H1 (cell line): ENCODE measurements around the gene MLANA. TPM values are rescaled to one million over a fixed set of nuclear protein-coding genes. Genes with fewer than 3 reads are reported as not detected.

Experiments
- CTCF ChIA-PET: fragments of 300-600 bp; sonication (Branson Sonifier 250); formaldehyde crosslinking; loops from one replicate; lab custom pipeline; 2021; ENCODE audit not compliant: partially characterized antibody; lab: Charles Lee
- POLR2A ChIA-PET: fragments of 300-600 bp; sonication (Branson Sonifier 250); formaldehyde crosslinking; loops from one replicate; lab custom pipeline; 2021; ENCODE audit warnings: inconsistent platforms; ENCODE audit not compliant: partially characterized antibody; lab: Charles Lee
- DNase-seq, 2 experiments: peaks; one replicate each; pipeline versions ENCODE4 v3.0.0 to v3.0.0-alpha.2; 2010 to 2022; ENCODE audit warnings: low spot score in 2 of 2, low read depth in 1 of 2, mixed read lengths in 1 of 2
- FAIRE-seq: peaks from 2 replicates; lab custom pipeline; 2011; peaks lifted over from hg19 to GRCh38; lab: Jason Lieb, UNC
- H2AFZ ChIP-seq: 2 replicates; pipeline ENCODE4 v1.8.1; 2012; ENCODE audit warnings: low read length, inconsistent platforms
- H2AK5ac ChIP-seq: 2 replicates; pipeline ENCODE4 v1.6.1; 2013; ENCODE audit warnings: low read depth, low read length
- H2BK120ac ChIP-seq: replicated peaks from 2 replicates; pipeline ENCODE3; 2013; ENCODE audit warnings: low read depth, low read length, inconsistent platforms
- H2BK12ac ChIP-seq: 2 replicates; pipeline ENCODE4 v1.6.1; 2013; ENCODE audit warnings: low read depth, low read length
- H2BK15ac ChIP-seq: 2 replicates; pipeline ENCODE4 v1.6.1; 2013; ENCODE audit warnings: low read length
- H2BK20ac ChIP-seq: 2 replicates; pipeline ENCODE4 v1.6.1; 2013; ENCODE audit warnings: low read length
- H2BK5ac ChIP-seq: 2 replicates; pipeline ENCODE4 v1.6.1; 2013; ENCODE audit warnings: low read depth, low read length
- H3K14ac ChIP-seq: 2 replicates; pipeline ENCODE4 v1.6.1; 2013; ENCODE audit warnings: inconsistent platforms; ENCODE audit not compliant: insufficient read length
- H3K18ac ChIP-seq: 2 replicates; pipeline ENCODE4 v1.6.1; 2013; ENCODE audit warnings: low read length; ENCODE audit errors: extremely low read depth
- H3K23ac ChIP-seq: 2 replicates; pipeline ENCODE4 v1.6.1; 2013; ENCODE audit warnings: inconsistent platforms; ENCODE audit not compliant: insufficient read length
- H3K23me2 ChIP-seq: 2 replicates; pipeline ENCODE4 v1.6.1; 2013; ENCODE audit warnings: low read depth, low read length
- H3K27ac ChIP-seq: 2 replicates; pipeline ENCODE4 v1.6.1; 2011; ENCODE audit warnings: low read depth, low read length, inconsistent platforms
- H3K27me3 ChIP-seq, 4 experiments: replicated peaks in 1 of 4; 1 replicate in 1 of 4; 2 replicates in 3 of 4; pipeline versions ENCODE4 v1.6.1 to v1.8.1; 2011 to 2013; ENCODE audit warnings: low read length in 3 of 4, mild to moderate bottlenecking in 3 of 4, inconsistent platforms in 2 of 4, mixed read lengths in 2 of 4, moderate library complexity in 1 of 4; ENCODE audit not compliant: control insufficient read depth in 3 of 4, insufficient read depth in 3 of 4; ENCODE audit errors: extremely low read depth in 1 of 4
- H3K36me3 ChIP-seq, 4 experiments: 2 replicates each; pipeline versions ENCODE4 v1.6.1 to v1.8.1; 2011 to 2013; ENCODE audit warnings: mild to moderate bottlenecking in 4 of 4, low read length in 3 of 4, moderate library complexity in 2 of 4, control low read depth in 1 of 4, inconsistent platforms in 1 of 4; ENCODE audit not compliant: insufficient read depth in 4 of 4, control insufficient read depth in 2 of 4
- H3K4ac ChIP-seq: replicated peaks from 2 replicates; pipeline ENCODE3; 2013; ENCODE audit warnings: low read length, low read depth, mixed read lengths, inconsistent platforms; ENCODE audit not compliant: insufficient read length
- H3K4me1 ChIP-seq, 4 experiments: replicated peaks in 1 of 4; 1 replicate in 1 of 4; 2 replicates in 3 of 4; pipeline versions ENCODE4 v1.6.1 to v1.8.1; 2011 to 2013; ENCODE audit warnings: low read length in 3 of 4, inconsistent platforms in 2 of 4, mixed read lengths in 1 of 4; ENCODE audit not compliant: insufficient read depth in 4 of 4, control insufficient read depth in 3 of 4
- H3K4me2 ChIP-seq, 2 experiments: 2 replicates each; pipeline versions ENCODE4 v1.6.1 to v1.8.1; 2011 to 2013; ENCODE audit warnings: low read depth in 2 of 2, low read length in 2 of 2, control low read depth in 1 of 2, inconsistent platforms in 1 of 2, mild to moderate bottlenecking in 1 of 2; ENCODE audit not compliant: insufficient read depth in 1 of 2
- H3K4me3 ChIP-seq, 4 experiments: fragments of 200-600, 300-600 bp in 1 of 4; sonication (generic), shearing (Covaris generic), sonication (Bioruptor Twin) in 1 of 4; 2 replicates each; pipeline versions ENCODE4 v1.5.1 to v1.8.1; 2011 to 2016; ENCODE audit warnings: low read length in 4 of 4, low read depth in 3 of 4, control low read depth in 2 of 4, inconsistent platforms in 2 of 4, mild to moderate bottlenecking in 2 of 4, mixed read lengths in 1 of 4, moderate library complexity in 1 of 4; ENCODE audit not compliant: insufficient read depth in 2 of 4; ENCODE audit errors: extremely low read depth in 1 of 4
- H3K56ac ChIP-seq: replicated peaks from 2 replicates; pipeline ENCODE3; 2013; ENCODE audit warnings: low read depth, mild to moderate bottlenecking, mixed read lengths, low read length, inconsistent platforms; ENCODE audit not compliant: insufficient read length
- H3K79me1 ChIP-seq: 2 replicates; pipeline ENCODE4 v1.6.1; 2013; ENCODE audit warnings: low read depth, low read length, control low read depth
- H3K79me2 ChIP-seq, 2 experiments: 2 replicates each; pipeline versions ENCODE4 v1.6.1 to v1.8.1; 2012 to 2013; ENCODE audit warnings: low read length in 2 of 2, mild to moderate bottlenecking in 2 of 2, inconsistent platforms in 1 of 2; ENCODE audit not compliant: insufficient read depth in 2 of 2, control insufficient read depth in 1 of 2
- H3K9ac ChIP-seq, 4 experiments: replicated peaks in 1 of 4; 1 replicate in 1 of 4; 2 replicates in 3 of 4; pipeline versions ENCODE4 v1.6.1 to v1.8.1; 2011 to 2013; ENCODE audit warnings: low read depth in 3 of 4, low read length in 3 of 4, control low read depth in 2 of 4, mild to moderate bottlenecking in 2 of 4, moderate library complexity in 2 of 4, inconsistent platforms in 1 of 4; ENCODE audit errors: extremely low read depth in 1 of 4
- H3K9me3 ChIP-seq, 2 experiments: 2 replicates each; pipeline versions ENCODE4 v1.6.1 to v1.8.1; 2012 to 2013; ENCODE audit warnings: mild to moderate bottlenecking in 2 of 2, moderate library complexity in 2 of 2, control low read depth in 1 of 2, inconsistent platforms in 1 of 2, low read depth in 1 of 2, low read length in 1 of 2, mixed read lengths in 1 of 2; ENCODE audit not compliant: insufficient read depth in 2 of 2
- H4K20me1 ChIP-seq, 2 experiments: replicated peaks in 1 of 2; 2 replicates each; pipeline versions ENCODE3 to v1.8.1; 2011 to 2013; ENCODE audit warnings: inconsistent platforms in 2 of 2, low read length in 2 of 2, mild to moderate bottlenecking in 1 of 2; ENCODE audit not compliant: insufficient read depth in 2 of 2, control insufficient read depth in 1 of 2
- H4K5ac ChIP-seq: 2 replicates; pipeline ENCODE4 v1.6.1; 2013; ENCODE audit warnings: low read length, low read depth, mixed read lengths, inconsistent platforms; ENCODE audit not compliant: insufficient read length
- H4K8ac ChIP-seq: 2 replicates; pipeline ENCODE4 v1.8.0; 2013; ENCODE audit warnings: mild to moderate bottlenecking, moderate library complexity, low read length, inconsistent platforms; ENCODE audit not compliant: insufficient read depth; ENCODE audit errors: extremely low read depth
- H4K91ac ChIP-seq: replicated peaks from 2 replicates; pipeline ENCODE3; 2013; ENCODE audit warnings: low read length, mixed read lengths, inconsistent platforms; ENCODE audit not compliant: insufficient read length
- CHD2 ChIP-seq: IDR thresholded peaks from 2 replicates; pipeline ENCODE4 v1.6.1; 2012; ENCODE audit warnings: low read length, improper control_type of control experiment
- KDM4A ChIP-seq: IDR thresholded peaks from one replicate; pipeline ENCODE4 v1.7.1; 2012; ENCODE audit warnings: low read depth, mild to moderate bottlenecking, moderate library complexity, low read length, inconsistent platforms; ENCODE audit not compliant: severe bottlenecking
- polyA plus RNA-seq, 7 experiments: library from polyadenylated mRNA; depleted of rRNA in 3 of 7; stranded (reverse) in 5 of 7; unstranded in 2 of 7; fragments of >200 nt in 5 of 7; fragments of 200-250 nt in 2 of 7; gene quantifications; 1 replicate in 5 of 7; 2 replicates in 1 of 7; 4 replicates in 1 of 7; pipeline versions ENCODE4 v1.2.1 to v1.2.3, GENCODE V29; 2011 to 2013; ENCODE audit warnings: missing spikeins in 2 of 7, mixed read lengths in 2 of 7
- total RNA-seq: library from RNA; stranded (reverse); fragmentation: NEBNext Ultra II Directional; extraction: Animal tissue kit (Norgen Biotek cat#: 25700); gene quantifications from 2 replicates; pipeline ENCODE4 v1.2.1, GENCODE V29; 2021

MLANA gene
- total and polyA plus RNA-seq, 2 of the 8 experiments (the other 6 are each of a cell fraction or from before 2014, with no cell fraction given): not detected

DNA sequence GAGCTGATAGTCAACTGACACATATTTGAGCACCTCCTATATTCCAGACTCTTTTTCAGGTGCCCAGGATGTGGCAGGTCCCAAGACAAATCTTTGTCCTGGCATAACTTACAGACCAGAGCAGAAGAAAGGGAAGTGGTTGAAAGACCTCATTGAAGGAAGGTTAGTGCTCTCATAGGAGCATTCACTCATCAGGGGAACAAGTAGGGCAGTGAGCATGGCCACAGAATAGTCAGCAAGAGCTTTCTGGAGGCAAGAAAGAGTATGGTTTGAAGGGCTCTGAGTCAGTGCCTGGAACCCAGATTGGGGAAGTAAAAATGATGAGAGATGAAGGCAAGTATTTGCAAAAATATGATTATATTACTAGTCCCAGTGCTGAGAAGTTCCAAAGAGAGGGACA is 32.8 kb upstream of the MLANA start:
- no peak overlapping the region for H2BK120ac ChIP-seq
- H3K27ac ChIP-seq: no peak overlapping the region
- H3K27me3 ChIP-seq: no peaks in the 10 kb centered on the region
- no peak for FAIRE-seq
- TF ChIP-seq CHD2 (no peak), KDM4A (no peak)
- no peak overlapping the region for H4K5ac ChIP-seq
- H2BK5ac ChIP-seq: no peak overlapping the region
- no peaks in the 10 kb centered on the region for H3K23me2 ChIP-seq
- no peak overlapping the region for H3K4me2 ChIP-seq
- H3K36me3 ChIP-seq: no peaks in the 10 kb centered on the region
- H2AK5ac ChIP-seq: no peak overlapping the region
- no peaks in the 10 kb centered on the region for H3K9me3 ChIP-seq
- ChIA-PET CTCF (interaction anchor here (0.9 to 4.5 kb wide), 3 partner anchors 9 to 28 kb away, joined by 3 to 26 read pairs (median 13); no protein-coding TSS in a partner anchor), POLR2A (no interaction called here)
- no peak for DNase-seq
- H3K79me1 ChIP-seq: no peaks in the 10 kb centered on the region
- no peaks in the 10 kb centered on the region for H3K4me1 ChIP-seq
- no peak overlapping the region for H2BK20ac ChIP-seq
- H2BK12ac ChIP-seq: no peak overlapping the region
- no peak overlapping the region for H4K8ac ChIP-seq
- no peak overlapping the region for H3K4me3 ChIP-seq
- H3K9ac ChIP-seq: no peak overlapping the region
- no peak overlapping the region for H3K14ac ChIP-seq
- no peak overlapping the region for H4K91ac ChIP-seq
- H2BK15ac ChIP-seq: no peak overlapping the region
- no peak overlapping the region for H3K4ac ChIP-seq
- no peak overlapping the region for H3K18ac ChIP-seq
- H4K20me1 ChIP-seq: no peaks in the 10 kb centered on the region
- no peak overlapping the region for H2AFZ ChIP-seq
- H3K79me2 ChIP-seq: no peaks in the 10 kb centered on the region
- H3K56ac ChIP-seq: no peak overlapping the region
- no peak overlapping the region for H3K23ac ChIP-seq
